ENCODE data around the gene JPT2.

- no peak for TF ChIP-seq CTCF (IDR thresholded peaks at IDR 0.05)
- no peak for TF ChIP-seq POLR2A (IDR thresholded peaks at IDR 0.05)
Observed at GRCh38 chr16:1639860-1640259, 38.2 kb upstream of the JPT2 start.

Data from suprapubic skin (tissue), 3 donors.